GM18870 (cell line): ENCODE measurements around the gene LGALS13.
"Not testable (repeated sequence)": the region's sequence is repeated elsewhere in the genome, so short reads cannot be mapped to it uniquely, and the experiment has no call there.

Experiments
- ATAC-seq: cut with Tn5 transposase; IDR thresholded peaks from one replicate; pipeline ENCODE4 v1.9.1; 2021; ENCODE audit warnings: moderate library complexity; ENCODE audit not compliant: unreplicated experiment

LGALS13 gene

DNA sequence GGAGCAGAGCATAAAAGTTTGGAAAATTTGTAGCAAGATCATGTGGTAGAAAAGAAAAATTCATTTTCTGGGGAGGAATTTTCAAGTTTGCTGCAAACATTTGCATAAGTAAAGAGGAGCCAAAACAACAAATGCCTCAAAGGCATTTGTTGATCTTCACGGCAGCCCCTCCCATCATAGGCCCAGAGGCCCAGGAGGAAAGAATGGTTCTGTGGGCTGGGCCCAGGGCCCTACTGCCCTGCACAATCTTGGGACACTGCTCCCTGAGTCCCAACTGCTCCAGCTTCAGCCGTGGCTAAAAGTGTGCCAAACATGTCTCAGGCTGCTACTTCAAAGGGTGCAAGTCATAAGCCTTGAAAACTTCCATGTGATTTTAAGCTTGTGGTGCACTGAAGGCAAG, 11.3 kb downstream of the LGALS13 start:
- ATAC-seq = no peak

DNA sequence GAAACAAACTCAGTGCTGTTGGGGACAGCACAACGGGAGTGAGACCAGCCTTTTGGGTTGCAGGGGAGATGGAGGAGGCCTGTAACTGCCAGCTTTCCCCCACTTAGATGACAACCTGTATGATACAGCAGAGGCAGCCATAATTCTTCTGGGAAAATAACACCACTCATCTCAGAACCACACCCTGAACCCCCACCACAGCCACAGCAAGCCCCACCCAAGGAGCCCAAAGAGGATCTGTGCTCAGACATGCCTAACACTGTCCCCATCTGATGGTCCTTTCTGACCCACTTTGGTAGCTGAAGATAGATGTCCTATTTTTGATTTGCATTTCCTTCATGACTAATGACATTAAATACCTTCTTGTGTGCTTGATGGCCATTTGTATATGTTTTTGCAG, 15.4 kb downstream of the LGALS13 start:
- ATAC-seq = no peak

DNA sequence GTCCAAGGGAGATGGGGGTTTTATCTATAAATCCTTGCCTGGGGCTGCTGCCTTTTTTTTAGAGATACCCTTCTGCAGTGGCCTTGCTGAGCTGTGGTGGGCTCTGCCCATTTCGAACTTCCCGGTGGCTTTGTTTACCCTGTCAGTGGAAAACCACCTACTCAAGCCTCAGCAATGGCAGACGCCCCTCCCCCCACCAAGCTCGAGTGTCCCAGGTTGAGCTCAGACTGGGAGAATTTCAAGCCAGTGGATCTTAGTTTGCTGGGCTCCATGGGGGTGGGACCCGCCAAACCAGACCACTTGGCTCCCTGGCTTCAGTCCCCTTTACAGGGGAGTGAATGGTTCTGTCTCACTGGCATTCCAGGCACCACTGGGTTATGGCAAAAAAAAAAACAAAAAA, 21.6 kb downstream of the LGALS13 start:
- no peak for ATAC-seq

DNA sequence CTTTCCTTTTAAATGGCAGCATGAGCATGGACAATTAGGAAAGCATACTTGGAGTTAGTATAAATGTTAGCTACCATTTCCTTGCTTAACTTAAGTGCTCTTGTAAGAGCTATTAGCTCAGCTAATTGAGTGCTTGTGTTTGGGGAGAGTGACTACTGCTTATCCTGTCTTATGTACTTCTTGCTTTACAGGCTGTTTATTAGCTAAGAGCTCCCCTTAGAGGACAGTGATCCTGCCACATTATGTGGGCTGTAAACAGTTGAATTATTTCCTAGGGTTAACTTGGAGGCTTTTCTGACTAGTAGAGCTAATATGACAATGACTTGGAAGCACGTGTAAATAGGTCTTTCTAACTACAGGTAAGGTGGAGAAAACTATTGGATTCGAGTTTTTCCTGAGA, 25.3 kb downstream of the LGALS13 start:
- ATAC-seq = not testable (repeated sequence)

DNA sequence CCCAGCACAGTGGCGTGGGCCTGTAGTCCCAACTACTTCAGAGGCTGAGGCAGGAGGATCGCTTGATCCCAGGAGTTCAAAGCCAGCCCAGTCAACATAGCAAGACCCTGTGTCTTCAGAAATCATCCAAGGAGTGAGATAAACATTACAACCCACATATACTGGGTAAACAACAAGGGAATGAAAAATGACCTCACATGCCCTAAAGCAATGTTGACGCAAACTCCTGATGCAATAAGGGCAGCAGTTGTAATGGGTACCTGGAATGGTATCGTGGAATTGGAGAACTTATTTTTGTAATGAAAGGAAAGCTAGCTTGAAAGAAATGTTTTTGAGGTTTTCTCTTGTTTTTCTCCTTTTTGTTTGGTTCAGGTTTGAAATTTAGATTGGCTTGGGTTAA, 28.9 kb downstream of the LGALS13 start:
- no peak for ATAC-seq

DNA sequence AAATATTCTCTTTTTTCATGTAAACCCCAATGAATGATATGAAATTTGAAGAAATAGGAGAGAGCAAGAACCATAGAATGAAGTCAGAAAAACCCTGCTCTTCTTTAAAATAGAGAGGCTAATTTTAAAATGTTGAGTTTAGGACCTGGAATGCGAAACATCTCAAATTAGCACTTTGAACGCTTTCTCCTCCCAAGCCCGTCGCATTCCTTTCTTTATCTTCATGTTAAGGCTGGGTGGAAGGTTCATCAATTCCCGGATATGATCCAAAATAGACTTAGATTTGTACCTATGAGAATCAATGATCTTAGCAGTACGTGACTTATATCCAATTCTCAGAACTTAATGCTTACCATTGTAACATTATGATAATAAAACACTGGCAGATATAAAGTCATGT, 29.3 kb downstream of the LGALS13 start:
- ATAC-seq = no peak

DNA sequence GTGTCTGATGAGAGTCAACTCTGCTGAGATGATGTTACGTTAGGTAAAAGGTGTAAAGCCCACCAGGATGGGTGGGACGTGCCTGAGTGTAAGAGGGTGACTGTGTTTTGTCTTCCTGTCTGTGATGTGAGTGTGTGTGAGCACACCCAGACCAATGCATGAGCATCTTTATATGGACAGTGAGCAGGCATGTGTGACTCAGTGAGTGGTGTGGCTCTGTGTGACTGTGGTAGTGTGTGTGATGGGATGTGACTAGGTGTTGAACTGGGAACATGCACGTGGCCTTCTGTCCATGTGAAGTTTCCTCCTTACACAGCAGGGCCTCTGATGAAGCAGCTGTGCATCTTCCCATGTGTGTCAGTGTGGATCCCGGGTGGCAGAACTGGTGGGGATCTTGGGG, 35.6 kb downstream of the LGALS13 start:
- ATAC-seq = no peak

DNA sequence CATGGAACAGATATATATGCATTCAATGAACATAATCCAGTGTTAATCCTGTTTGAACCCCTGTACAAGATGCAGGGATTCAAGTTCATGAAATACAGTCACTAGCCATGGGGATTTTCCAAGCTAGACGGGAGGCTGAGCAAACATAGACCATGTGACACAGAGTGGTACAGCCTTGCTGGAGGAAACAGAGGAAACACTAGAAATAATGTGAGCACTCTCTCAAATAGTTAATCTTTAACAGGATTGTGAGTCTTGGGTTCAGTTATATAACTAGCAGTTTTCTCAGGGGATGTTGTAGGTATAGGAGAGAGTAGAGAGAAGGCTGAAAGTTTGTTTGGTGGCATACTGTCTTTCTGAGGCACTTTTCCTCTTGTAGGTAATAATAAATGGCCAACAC, 39.4 kb downstream of the LGALS13 start:
- ATAC-seq = no peak

DNA sequence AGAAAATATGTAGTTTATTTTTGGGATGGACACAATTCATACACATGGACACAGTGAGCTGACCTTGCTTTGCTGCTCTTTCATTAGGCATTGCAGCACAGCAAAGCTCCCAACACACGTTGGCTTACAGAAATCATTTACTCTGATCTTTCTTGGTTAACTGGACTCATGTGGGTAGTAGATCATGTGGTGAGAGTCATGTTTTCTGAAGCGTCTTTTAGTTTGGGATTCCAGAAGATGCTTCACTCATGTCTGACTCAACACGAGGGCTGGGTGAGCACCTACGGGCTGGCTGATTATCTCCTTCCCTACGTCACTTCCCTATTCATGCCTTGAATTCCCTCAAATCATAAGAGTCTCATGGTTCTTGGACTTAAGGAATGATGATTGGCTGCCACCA, 41.3 kb downstream of the LGALS13 start:
- ATAC-seq = no peak

DNA sequence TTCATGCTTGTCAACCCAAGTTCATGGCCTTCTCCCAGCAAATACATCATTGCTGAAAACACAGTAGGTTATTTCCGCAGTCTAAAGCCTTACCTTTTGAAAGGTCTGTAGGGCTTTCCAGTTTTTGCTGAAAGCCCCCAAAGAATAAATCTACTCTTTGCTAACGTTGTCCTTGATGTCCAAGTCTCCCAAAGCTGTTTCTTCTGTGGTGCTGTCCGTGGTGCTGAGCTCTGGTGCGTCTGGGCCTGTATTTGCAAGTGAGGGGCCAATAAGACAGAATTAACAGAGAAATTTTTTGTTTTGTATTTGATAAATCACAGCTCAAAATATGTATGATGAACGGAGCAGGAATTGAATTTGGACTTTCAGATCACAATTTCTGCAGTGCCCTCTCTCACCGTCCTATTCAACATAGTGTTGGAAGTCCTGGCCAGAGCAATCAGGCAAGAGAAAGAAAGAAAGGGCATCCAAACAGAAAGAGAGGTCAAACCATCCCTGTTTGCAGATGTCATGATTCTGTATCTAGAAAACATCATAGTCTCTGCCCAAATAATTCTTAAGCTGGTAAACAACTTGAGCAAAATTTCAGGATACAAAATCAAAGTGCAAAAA, 43.6 kb downstream of the LGALS13 start:
- ATAC-seq = no peak

DNA sequence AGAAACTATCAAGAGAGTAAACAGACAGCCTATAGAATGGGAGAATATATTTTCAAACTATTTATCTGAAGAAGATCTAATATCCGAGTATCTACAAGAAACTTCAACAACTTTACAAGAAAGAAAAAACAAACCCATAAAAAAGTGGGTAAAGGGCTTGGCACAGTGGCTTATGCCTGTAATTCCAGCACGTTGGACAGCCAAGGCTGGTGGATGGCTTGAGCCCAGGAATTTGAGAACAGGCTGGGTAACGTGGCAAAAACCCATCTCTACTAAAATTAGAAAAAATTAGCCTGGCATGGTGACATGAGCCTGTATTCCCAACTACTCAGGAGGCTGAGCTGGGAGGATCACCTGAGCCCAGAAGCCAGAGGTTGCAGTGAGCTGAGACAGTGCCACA, 45.6 kb downstream of the LGALS13 start:
- ATAC-seq = no peak

DNA sequence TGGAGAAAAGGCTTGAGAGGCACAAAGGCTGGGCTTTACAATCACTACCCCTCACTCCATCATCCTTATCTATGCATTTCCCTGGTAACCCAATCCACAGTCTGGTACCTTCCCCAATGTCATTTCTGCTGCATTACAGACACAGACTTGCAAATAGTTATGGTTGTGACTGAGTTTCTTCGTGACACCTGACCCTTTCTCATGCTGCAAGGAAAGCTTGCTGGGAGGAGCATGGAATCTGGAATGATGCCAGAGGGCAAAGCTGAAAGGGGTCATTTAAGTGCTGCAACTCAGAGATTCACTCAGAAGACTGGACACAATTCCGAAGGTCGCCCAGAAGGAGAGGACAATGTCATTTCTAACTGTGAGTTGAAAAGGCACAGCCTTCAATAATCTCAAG, 53.3 kb downstream of the LGALS13 start, which contains the start of gene LGALS16:
TSS of gene LGALS16 (plus strand) at position 301 of the 400 bp plus-strand sequence. CDS start at position 350, 49 bp downstream.
- no peak for ATAC-seq
